Calu3 (cell line): ENCODE results near the gene CYTIP. TPM values are rescaled to one million over a fixed set of nuclear protein-coding genes. Genes with fewer than 3 reads are reported as not detected.

ENCODE experiments used
- BruUV-seq: library from RNA; stranded (reverse); fragments of 400-500 nt; replicated peaks from 2 replicates; lab custom pipeline; 2021; lab: Mats Ljungman, UMichigan
- CTCF ChIA-PET: fragments of 300-600 bp; sonication (Branson Sonifier 250); formaldehyde crosslinking; loops from one replicate; lab custom pipeline; 2022; ENCODE audit warnings: antibody characterized with exemption; lab: Charles Lee
- DNase-seq: peaks from one replicate; pipeline ENCODE4 v3.0.0; 2022
- H3K27ac Mint-ChIP-seq: one replicate; pipeline ENCODE4 v1.8.0; 2022; ENCODE audit warnings: mixed read lengths; ENCODE audit not compliant: unreplicated experiment
- H3K27me3 Mint-ChIP-seq: one replicate; pipeline ENCODE4 v1.8.0; 2022; ENCODE audit warnings: mixed read lengths; ENCODE audit not compliant: unreplicated experiment
- H3K36me3 Mint-ChIP-seq: one replicate; pipeline ENCODE4 v1.8.0; 2022; ENCODE audit warnings: mild to moderate bottlenecking, moderate library complexity, mixed read lengths; ENCODE audit not compliant: insufficient read depth, unreplicated experiment
- H3K4me1 Mint-ChIP-seq: one replicate; pipeline ENCODE4 v1.8.0; 2022; ENCODE audit warnings: mild to moderate bottlenecking, low read depth, mixed read lengths; ENCODE audit not compliant: unreplicated experiment
- H3K4me3 Mint-ChIP-seq: one replicate; pipeline ENCODE4 v1.8.0; 2022; ENCODE audit warnings: mild to moderate bottlenecking, low read depth, moderate library complexity, mixed read lengths; ENCODE audit not compliant: unreplicated experiment
- H3K9me3 Mint-ChIP-seq: one replicate; pipeline ENCODE4 v1.8.0; 2022; ENCODE audit warnings: low read depth, mixed read lengths; ENCODE audit not compliant: unreplicated experiment
- intact Hi-C: fragments of 100-400 bp; cut with micrococcal nuclease; formaldehyde crosslinking; loops from one replicate; pipeline ENCODE4 v1.10.0; 2022; ENCODE audit not compliant: unreplicated experiment
- total RNA-seq: library from RNA; stranded (reverse); gene quantifications from 2 replicates; pipeline ENCODE4 v1.2.3, GENCODE V29; 2022
- TF ChIP-seq, protein P1 (sequence below): fragments of 200-600 bp; IDR thresholded peaks from one replicate; pipeline ENCODE4 v1.8.0; 2022; ENCODE audit warnings: antibody characterized with exemption; ENCODE audit not compliant: unreplicated experiment

The CYTIP gene
- total RNA-seq, 1 experiment from 2014 or later, result not detected

DNA sequence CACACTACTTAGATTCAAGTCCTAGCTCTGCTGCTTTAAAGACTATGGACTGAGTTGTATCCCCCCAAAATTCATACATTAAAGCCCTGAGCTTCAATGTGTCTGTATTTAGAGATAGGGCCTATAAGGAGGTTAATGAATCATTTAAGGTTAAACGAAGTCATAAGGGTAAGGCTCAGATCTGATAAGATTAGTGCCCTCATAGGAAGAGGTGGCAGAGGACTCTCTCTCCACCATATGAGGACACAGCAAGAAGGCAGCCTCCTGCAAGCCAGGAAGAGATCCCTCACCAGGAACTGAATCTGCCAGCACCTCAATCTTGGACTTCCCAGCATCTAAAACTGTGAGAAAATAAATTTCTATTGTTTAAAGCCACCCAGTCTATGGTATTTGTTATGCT lies 3.1 kb upstream of the CYTIP start:
- Mint-ChIP-seq H3K36me3 (no peaks in the 10 kb centered on the region), H3K27ac (no peak overlapping the region)
- CTCF ChIA-PET, result no interaction called here

DNA sequence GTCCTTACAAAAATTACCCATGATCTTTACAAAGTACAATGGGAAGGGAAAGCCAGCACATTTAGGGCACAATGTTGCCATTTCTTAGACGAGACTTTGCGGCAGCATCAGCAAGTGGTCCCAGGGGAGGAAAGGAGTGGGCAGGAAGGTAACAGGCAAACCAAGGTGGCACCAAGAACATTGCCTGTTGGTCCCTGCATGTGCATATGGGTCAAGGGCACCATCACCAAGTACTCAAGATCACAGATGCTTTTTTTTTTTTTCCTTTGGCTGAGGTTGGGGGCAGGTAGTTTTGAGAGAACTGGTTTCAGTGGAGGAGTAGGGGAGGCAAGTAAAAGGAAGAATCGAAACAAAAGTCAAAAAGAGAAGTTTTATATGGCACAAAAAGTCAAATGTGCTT lies 752 bp upstream of the CYTIP start:
- H3K36me3 Mint-ChIP-seq, result no peaks in the 10 kb centered on the region
- peaks cover 5% of the 10 kb centered on the region for H3K4me1 Mint-ChIP-seq
- TF ChIP-seq, protein P1, sequence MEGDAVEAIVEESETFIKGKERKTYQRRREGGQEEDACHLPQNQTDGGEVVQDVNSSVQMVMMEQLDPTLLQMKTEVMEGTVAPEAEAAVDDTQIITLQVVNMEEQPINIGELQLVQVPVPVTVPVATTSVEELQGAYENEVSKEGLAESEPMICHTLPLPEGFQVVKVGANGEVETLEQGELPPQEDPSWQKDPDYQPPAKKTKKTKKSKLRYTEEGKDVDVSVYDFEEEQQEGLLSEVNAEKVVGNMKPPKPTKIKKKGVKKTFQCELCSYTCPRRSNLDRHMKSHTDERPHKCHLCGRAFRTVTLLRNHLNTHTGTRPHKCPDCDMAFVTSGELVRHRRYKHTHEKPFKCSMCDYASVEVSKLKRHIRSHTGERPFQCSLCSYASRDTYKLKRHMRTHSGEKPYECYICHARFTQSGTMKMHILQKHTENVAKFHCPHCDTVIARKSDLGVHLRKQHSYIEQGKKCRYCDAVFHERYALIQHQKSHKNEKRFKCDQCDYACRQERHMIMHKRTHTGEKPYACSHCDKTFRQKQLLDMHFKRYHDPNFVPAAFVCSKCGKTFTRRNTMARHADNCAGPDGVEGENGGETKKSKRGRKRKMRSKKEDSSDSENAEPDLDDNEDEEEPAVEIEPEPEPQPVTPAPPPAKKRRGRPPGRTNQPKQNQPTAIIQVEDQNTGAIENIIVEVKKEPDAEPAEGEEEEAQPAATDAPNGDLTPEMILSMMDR, result no peak
- H3K27ac Mint-ChIP-seq, result no peak overlapping the region
- H3K9me3 Mint-ChIP-seq, result no peaks in the 10 kb centered on the region
- no peak overlapping the region for H3K4me3 Mint-ChIP-seq
- no peaks in the 10 kb centered on the region for H3K27me3 Mint-ChIP-seq
- BruUV-seq, result no TSS peak
- no peak for DNase-seq
- intact Hi-C loops, result no loop called here
- CTCF ChIA-PET, result no interaction called here

More for the DNA sequence above, 3.1 kb upstream of the CYTIP start:
- H3K4me3 Mint-ChIP-seq, result no peak overlapping the region
- no peaks in the 10 kb centered on the region for H3K9me3 Mint-ChIP-seq
- H3K27me3 Mint-ChIP-seq, result no peaks in the 10 kb centered on the region
- TF ChIP-seq, protein P1, result no peak
- H3K4me1 Mint-ChIP-seq, result peaks cover 5% of the 10 kb centered on the region
- no TSS peak for BruUV-seq
- intact Hi-C loops, result no loop called here
- DNase-seq, result no peak

DNA sequence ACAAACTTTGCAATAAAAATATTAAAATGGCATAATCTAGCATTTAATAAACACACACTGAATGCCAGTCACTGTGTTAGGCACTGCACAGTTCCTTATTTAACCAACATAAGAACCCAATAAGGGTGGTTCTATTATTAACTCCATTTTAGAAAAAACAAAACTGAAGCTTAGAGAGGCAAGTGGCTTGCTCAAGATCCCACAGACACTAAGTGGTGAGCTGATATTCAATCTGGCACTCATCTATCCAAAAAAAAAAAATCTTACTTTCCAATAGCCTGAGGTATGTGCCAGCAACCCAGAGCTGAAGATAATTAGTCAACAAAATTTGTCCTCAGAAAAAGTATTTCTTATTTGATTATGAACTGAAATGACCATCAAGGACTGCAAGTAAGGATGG lies 799 bp downstream of the CYTIP start:
- Mint-ChIP-seq H3K27me3 (no peaks in the 10 kb centered on the region), H3K4me1 (peaks cover 5% of the 10 kb centered on the region), H3K4me3 (no peak overlapping the region), H3K36me3 (no peaks in the 10 kb centered on the region), H3K9me3 (no peaks in the 10 kb centered on the region), H3K27ac (no peak overlapping the region)
- CTCF ChIA-PET, result no interaction called here
- DNase-seq, result no peak
- intact Hi-C loops, result no loop called here
- TF ChIP-seq, protein P1, result no peak
- BruUV-seq, result no TSS peak

DNA sequence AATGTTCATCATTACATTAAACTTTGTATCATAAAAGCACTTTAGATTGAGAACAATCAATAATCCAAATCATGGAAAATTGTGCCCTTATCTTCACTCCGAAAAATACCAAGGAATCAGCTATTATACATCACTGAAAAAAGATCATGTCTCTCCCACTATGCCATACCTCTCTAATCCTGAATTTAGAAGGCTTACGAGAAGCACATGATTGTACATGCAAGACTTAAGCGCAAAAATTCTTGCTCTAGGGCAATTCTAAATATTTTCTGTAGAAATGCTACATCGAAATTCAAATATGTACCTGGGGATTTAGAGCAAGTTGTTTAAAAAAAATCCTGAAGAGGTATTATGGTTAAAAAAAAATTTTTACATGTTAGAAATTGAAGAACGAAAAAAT lies 1.3 kb downstream of the CYTIP start:
- TF ChIP-seq, protein P1, result no peak
- Mint-ChIP-seq H3K9me3 (no peaks in the 10 kb centered on the region), H3K27me3 (no peaks in the 10 kb centered on the region), H3K36me3 (no peaks in the 10 kb centered on the region), H3K4me1 (peaks cover 5% of the 10 kb centered on the region), H3K4me3 (no peak overlapping the region), H3K27ac (no peak overlapping the region)
- DNase-seq, result no peak
- intact Hi-C loops, result no loop called here
- BruUV-seq, result no TSS peak
- CTCF ChIA-PET, result no interaction called here

DNA sequence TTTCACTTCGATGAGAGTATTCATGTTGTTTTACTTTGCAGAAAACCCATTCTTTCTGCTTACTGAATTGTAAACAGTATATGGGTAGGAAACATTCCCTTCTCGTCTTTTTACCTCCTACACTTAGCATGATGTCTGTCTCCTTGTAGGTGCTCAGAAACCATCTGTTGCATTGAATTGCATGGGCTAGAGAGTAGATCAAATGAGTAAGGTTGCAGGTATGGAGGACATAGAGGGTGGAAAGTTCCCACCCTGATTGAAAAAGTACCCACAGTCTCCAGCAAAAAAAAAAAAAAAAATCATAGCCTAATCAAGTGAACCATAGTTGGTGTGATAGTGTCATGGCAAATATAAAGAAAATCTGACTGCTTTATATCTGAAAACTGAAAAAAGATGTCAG lies 1.7 kb downstream of the CYTIP start:
- Mint-ChIP-seq H3K36me3 (no peaks in the 10 kb centered on the region), H3K27ac (no peak overlapping the region), H3K27me3 (no peaks in the 10 kb centered on the region), H3K4me1 (peaks cover 5% of the 10 kb centered on the region), H3K9me3 (no peaks in the 10 kb centered on the region), H3K4me3 (no peak overlapping the region)
- DNase-seq, result no peak
- TF ChIP-seq, protein P1, result no peak
- BruUV-seq, result no TSS peak
- CTCF ChIA-PET, result no interaction called here
- intact Hi-C loops, result no loop called here
